GM19193 (cell line): Measurements from ENCODE around the gene KRT77.

ENCODE experiments used
- POLR2A ChIP-seq: IDR thresholded peaks from 4 replicates; pipeline ENCODE4 v1.6.1; 2011; ENCODE audit not compliant: insufficient read depth, insufficient read length; ENCODE audit errors: extremely low read depth

The KRT77 gene

GRCh38 chr12:52703424-52703823 is at the start of gene KRT77:
Gene KRT77 (minus strand): TSS chr12:52703524. CDS start chr12:52703434, 90 bp downstream.
- TF ChIP-seq POLR2A: no peak

- no peak for TF ChIP-seq POLR2A
Observed at GRCh38 chr12:52752516-52752915, 49.2 kb upstream of the KRT77 start.

GRCh38 chr12:52751795-52752194 is 48.5 kb upstream of the KRT77 start:
- no peak for TF ChIP-seq POLR2A

DNA sequence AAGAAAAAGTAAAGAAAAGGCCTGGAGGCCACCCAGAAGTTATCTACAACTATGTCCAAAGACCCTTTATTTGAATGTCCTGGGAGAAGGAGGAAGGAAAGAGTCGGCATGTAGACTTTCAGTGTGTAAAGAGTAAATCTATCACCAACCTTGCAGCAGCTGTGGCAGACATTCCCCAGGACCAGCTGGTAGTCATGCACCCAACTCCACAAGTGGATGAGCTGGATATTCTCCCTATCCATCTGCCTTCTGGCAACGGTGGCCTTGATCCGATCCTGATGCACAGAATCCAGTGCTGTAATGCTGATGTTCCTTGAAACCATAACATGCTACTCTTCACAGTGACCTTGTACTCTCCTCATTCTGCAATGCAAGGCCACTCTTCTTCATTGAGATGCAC is 46.5 kb upstream of the KRT77 start:
- TF ChIP-seq POLR2A: no peak

GRCh38 chr12:52748578-52748977 is 45.3 kb upstream of the KRT77 start:
- no peak for TF ChIP-seq POLR2A

GRCh38 chr12:52745554-52745953 is 42.2 kb upstream of the KRT77 start:
- no peak for TF ChIP-seq POLR2A

DNA sequence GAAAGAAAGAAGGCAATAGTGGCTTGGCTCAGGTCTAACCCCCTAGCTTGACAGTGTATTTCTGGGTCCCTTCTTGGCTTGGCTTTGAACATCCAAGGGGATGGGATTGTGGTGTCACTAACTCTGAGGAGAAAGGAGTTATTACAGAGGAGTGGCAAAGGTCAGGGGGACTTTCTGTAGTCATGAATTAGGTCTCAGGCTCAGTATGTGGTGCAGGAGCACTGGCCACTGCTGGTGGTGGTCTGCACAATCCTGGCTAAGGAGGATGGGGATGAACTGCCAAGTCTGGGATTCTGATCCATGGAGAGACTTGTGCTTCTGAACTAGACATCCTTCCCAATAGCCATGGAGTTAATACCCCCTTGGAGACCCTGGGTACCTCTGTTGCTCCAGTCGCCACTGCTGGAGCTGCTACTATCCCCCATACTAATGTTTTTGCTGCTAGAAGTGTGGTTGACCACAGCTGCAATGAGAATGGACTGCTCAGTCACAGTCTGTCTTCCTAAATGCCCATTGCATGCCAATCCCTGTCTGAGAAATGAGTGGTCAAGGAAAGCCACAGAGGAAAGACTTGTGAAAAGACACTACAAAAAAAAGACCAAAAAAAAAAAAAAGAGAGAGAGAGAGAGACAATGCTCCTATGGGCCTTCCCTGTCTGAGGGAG is 41.3 kb upstream of the KRT77 start:
- TF ChIP-seq POLR2A: no peak

DNA sequence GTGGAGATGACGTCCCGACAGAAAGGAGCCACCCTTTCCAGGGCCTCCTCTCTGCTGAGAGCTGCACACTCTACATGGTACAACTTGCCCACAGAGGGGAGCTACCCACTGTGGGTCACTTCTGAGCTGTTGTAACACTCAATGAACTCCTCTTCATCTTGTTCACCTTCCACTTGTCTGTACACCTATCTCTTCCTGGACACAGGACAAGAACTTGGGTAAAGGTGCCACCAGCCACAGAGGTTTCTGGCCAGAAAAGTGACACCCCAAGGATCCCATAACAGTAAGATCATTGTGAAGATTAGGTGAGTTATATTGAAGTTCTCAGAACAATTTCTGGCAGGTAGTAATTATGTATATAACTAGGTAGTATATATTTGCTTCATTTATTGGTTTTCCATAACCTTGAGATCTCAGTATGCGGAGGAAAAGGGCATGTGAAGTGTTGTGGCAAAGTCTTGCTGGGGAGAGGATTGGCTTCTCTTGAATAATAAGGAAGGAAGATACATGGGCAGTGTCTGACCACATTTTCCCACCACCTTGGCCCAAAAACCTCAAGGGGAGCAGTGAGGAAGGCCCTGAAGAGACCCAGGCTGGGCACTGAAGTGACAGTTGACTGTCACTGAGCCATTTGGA is 39.6 kb upstream of the KRT77 start:
- TF ChIP-seq POLR2A: no peak

GRCh38 chr12:52742196-52742580 is 38.9 kb upstream of the KRT77 start:
- TF ChIP-seq POLR2A: no peak

DNA sequence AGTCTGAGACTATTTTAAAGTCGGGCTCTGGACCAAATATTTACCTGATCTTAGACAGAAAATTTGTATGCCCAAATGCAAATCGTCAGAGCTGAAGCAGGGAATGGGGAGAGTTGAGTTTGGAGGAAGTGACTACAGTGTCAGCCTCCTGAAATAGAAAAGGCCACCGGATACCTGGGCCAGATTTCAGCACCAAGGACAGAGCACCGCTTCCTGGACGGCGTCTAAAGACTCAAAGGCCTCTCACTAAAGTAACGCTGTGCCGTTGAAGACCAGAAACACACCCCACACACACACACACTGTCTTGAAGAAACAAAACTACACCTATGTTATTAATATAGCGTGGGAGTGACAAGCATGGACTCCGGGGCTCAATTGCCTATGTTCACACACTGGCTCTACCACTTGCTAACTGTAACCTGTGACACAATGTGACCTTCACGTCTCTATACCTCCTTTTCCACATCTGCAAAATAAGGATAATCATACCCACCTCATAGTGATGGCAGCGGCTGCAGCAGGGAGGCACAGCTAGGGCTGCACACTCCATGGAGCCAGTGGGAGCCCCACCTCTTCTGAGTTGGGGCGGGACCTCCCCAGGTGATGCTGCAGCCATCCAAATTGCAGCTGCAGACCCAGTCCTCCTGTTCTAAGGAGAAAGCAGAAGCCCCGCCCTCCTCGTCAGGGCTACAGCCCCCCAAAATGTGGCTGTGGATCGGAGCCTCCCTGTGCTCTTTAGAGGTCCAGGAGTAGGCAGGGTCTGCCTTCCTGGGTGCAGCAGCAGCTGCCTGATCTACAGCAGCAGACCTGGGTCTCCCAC is 38.3 kb upstream of the KRT77 start:
- no peak for TF ChIP-seq POLR2A

DNA sequence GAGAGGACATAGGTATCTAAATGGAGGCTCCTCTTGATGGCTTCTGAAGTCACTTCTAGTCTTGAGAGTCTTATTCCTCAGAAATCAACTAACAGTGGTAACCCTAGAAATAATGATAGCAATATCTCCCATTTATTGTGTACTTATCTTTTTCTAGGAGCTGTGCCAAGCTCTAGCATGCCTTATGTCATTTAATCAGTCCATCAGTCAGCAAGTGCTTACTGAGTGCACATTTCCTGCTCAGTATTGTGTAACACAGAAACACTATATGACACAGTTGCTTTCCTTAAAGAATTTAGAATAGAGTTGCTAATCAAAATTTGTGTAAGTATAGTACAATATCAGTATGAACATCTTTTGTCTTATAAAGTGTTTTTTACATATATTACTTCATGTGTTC is 37.3 kb upstream of the KRT77 start:
- TF ChIP-seq POLR2A: no peak

GRCh38 chr12:52739963-52740362 is 36.6 kb upstream of the KRT77 start:
- TF ChIP-seq POLR2A: no peak

DNA sequence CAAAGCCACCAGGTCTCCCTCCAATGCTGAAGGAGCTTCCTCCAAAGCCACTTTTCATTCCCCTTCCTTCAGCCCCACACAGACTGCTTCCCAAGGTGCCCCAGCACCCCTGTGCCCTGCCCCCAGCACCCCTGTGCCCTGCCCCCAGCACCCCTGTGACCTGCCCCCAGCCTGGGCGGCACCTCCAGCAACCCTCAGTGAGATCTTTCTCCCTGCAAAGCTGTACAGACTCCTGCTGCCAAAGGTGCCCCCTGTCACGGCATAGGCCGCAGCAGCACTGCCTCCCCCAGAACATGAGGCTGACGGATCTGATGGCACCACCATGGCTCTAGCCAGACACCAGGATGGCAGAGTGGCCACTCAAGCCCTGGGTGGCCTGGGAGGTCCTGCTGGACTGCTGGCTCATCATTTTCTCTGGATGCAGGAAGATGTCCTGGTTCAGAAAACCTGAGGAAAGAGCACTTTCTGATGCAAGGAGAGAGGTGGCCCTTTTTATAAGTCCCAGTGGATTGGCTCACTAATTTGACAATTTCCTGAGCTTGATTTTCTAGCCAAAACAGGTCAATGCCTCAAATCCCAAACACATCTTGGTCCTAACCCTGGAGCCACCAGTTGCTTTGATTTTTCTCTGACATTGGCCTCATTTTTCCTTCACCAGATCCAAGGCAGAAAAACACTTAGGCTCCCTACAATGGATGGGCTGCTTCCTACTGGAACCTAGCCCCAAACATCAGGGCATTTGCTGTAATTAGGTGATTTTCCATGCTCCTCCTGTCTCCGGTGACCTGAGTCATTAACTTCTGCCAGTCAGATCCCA is 32.7 kb upstream of the KRT77 start:
- no peak for TF ChIP-seq POLR2A

- no peak for TF ChIP-seq POLR2A
Observed at GRCh38 chr12:52735106-52735505, 31.8 kb upstream of the KRT77 start.

DNA sequence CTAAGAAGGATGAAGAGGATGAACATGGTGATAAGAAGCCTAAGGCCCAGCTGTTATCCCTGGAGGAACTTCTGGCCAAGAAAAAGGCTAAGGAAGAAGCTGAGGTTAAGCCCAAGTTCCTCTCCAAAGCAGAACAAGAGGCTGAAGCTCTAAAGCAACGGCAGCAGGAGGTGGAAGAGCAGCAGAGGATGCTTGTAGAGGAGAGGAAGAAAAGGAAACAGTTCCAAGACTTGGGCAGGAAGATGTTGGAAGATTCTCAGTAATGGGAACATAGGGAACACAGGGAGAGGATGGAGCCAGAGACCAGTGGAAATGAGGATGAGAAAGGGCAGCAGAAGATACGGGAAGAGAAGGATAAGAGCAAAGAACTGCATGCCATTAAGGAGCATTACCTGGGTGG is 27.5 kb upstream of the KRT77 start:
- TF ChIP-seq POLR2A: no peak
